GM12878 (cell line): ENCODE data around the gene CHST4.
A peak's percentile ranks its signal among the peaks of the same experiment; 100 is the strongest.

Source experiments
- EP300 ChIP-seq, 2 experiments: fragments of 150-350 bp in 1 of 2; IDR thresholded peaks; 2 replicates each; pipeline ENCODE4 v1.6.1; 2011 to 2012; ENCODE audit warnings: low read depth in 2 of 2, low read length in 2 of 2, borderline replicate concordance in 1 of 2, improper control_type of control experiment in 1 of 2, inconsistent platforms in 1 of 2; ENCODE audit not compliant: control insufficient read depth in 1 of 2
- REST ChIP-seq: IDR thresholded peaks from 2 replicates; pipeline ENCODE4 v1.6.1; 2012; ENCODE audit warnings: mild to moderate bottlenecking, low read depth, low read length
- STAT1 ChIP-seq: fragments of 450-650 bp; conservative IDR thresholded peaks from 2 replicates; pipeline ENCODE4 v1.6.1; 2014; ENCODE audit warnings: antibody characterized with exemption, mild to moderate bottlenecking
- YY1 ChIP-seq: IDR thresholded peaks from 2 replicates; pipeline ENCODE4 v1.6.1; 2011; ENCODE audit warnings: low read depth, mild to moderate bottlenecking, low read length

- TF ChIP-seq YY1 (no peak), STAT1 (no peak), EP300 (IDR thresholded peaks at IDR 0.05; ENCODE audit: borderline replicate concordance in 1 of 2, control insufficient read depth in 1 of 2, low read depth in 2 of 2, low read length in 2 of 2) (0 out of 4 replicates have a peak, but pooled peaks of 1 of the 2 experiments have one; percentile 12), REST (no peak)
Measured at GRCh38 chr16:71565812-71566700, 39.8 kb downstream of the CHST4 start.
